ENCODE results near the gene RNU1-3. TPM values are rescaled to one million over a fixed set of nuclear protein-coding genes. Genes with fewer than 3 reads are reported as not detected.
"Not testable (repeated sequence)": the region's sequence is repeated elsewhere in the genome, so short reads cannot be mapped to it uniquely, and the experiment has no call there.

RNU1-3 gene
- total RNA-seq, 1 experiment from 2014 or later: not detected

DNA sequence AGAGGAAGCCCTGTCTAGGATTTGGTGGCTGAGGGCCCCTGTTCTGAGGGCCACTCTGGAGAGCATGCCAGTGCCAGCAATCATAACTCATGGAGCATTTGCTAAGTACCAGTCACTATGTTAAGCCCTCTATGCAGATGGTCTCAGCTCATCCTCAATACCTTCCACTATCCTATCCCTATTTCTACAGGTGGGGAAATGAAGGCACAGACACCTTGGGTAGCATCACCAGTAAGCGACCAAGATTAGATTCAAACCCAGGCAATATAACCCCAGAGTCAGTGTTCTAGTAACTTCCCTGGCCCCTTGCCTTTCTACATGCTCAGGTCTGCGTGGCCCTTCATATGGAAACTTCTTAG is 45.5 kb downstream of the RNU1-3 start:
- DNase-seq (ENCODE audit: low spot score): no peak

- DNase-seq (ENCODE audit: low spot score): not testable (repeated sequence)
These were observed 46.8 kb downstream of the RNU1-3 start for GRCh38 chr1:16619803-16620501.

GRCh38 chr1:16618719-16619118 is 48.0 kb downstream of the RNU1-3 start:
- DNase-seq (ENCODE audit: low spot score): no peak

GRCh38 chr1:16617778-16618580 is 48.8 kb downstream of the RNU1-3 start:
- no peak for DNase-seq (ENCODE audit: low spot score)

- DNase-seq (ENCODE audit: low spot score): no peak
These were observed 49.6 kb downstream of the RNU1-3 start for GRCh38 chr1:16617114-16617631.

Other genes with a start within 250 kb of the RNU1-3 start
- gene SPATA21, start 229.5 kb downstream of the RNU1-3 start, total RNA-seq (2014; rRNA removed; shearing (Covaris generic)): not detected in 2 replicates
- gene NECAP2, start 226.2 kb downstream of the RNU1-3 start, total RNA-seq (2014; rRNA removed; shearing (Covaris generic)): 55.5 and 56.9 TPM in 2 replicates
- gene RNU1-1, start 152.7 kb downstream of the RNU1-3 start, total RNA-seq (2014; rRNA removed; shearing (Covaris generic)): not detected in 2 replicates
- 20.9 and 24.0 TPM in 2 replicates for gene NBPF1, start 53.4 kb downstream of the RNU1-3 start, total RNA-seq (2014; rRNA removed; shearing (Covaris generic))
- not detected in 2 replicates for gene RNU1-4, start 73.6 kb upstream of the RNU1-3 start, total RNA-seq (2014; rRNA removed; shearing (Covaris generic))
- not detected in 2 replicates for gene RNU1-2, start 229.0 kb upstream of the RNU1-3 start, total RNA-seq (2014; rRNA removed; shearing (Covaris generic))